Stimulated activated CD4-positive, alpha-beta T cell treated with anti-CD3 and anti-CD28 coated beads, TNF-alpha, amount 100 ng/mL, for 1 hour (primary cell): Measurements from ENCODE around the gene PPFIA2.

ENCODE experiments used
- DNase-seq, 3 donors: peaks; one replicate each; pipeline ENCODE4 v3.0.0-alpha.2; 2020; ENCODE audit warnings: low read depth in 3 of 3, low spot score in 1 of 3

PPFIA2 gene

GRCh38 chr12:81564237-81564636 is 194.9 kb downstream of the PPFIA2 start:
- no peak for DNase-seq

DNA sequence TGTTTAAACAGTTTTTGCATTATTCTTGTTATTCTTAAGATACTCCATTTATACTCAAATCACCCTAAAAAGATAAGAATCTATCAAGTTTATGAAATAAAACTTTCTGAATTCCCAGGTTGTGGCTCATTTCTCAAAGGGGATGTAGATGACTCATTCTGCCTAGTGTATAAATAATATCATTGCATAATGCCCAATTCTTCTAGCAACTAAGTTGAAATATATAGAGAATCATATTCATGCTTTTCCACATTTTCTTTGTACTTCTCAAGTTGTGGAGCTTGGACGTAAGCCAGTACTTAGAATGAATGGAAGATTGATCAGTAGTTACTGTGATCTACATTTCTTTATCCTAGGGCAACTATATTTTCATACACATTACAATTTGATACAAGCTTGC is 201.1 kb downstream of the PPFIA2 start:
- DNase-seq = no peak

- DNase-seq = no peak
These were observed 212.3 kb downstream of the PPFIA2 start for GRCh38 chr12:81546811-81547210.

- DNase-seq = no peak
These were observed 215.5 kb downstream of the PPFIA2 start for GRCh38 chr12:81543621-81544139.

DNA sequence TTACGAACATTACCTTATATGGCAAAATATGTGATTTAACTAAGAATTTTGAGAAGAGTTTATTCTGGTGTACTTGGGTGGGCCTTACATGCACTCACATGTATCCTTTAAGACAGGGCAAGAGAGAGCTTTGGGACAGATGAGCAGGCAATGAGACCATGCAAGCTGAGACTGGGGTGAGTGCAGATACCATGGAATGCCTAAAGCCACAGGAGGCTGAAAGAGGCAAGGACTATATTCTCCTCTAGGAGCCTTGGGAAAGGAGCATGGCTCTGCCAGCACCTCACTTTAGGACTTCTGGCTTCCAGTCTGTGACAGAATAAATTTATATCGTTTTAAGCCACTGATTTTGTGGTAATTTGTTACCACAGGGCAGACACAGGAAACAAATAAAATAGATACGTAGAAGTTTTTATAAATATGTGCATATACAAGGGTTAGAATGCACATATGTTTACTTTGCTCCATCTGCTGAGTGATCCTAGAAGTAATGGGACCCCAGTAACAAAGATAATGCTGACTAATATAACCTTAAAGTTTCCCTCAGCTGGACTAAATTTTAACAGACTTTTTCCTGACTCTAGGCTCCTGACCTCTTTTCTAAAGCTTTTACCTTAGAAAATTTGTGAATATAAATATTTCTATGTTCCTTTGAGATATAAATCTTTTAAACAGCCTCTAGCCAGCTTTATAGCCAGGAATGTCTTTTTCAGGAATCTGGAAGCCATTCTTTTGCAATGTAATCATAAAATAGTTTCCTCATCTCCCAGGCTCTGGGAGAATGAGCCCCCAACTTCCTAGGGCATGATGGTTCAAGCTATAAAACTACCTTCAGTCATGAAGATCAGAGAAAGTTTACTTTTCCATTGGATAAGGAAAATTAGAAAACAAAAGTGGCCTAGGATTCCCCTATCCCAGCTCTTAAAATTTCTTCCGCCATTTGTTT is 216.8 kb downstream of the PPFIA2 start:
- no peak for DNase-seq

- no peak for DNase-seq
These were observed 218.0 kb downstream of the PPFIA2 start for GRCh38 chr12:81541121-81541520.

DNA sequence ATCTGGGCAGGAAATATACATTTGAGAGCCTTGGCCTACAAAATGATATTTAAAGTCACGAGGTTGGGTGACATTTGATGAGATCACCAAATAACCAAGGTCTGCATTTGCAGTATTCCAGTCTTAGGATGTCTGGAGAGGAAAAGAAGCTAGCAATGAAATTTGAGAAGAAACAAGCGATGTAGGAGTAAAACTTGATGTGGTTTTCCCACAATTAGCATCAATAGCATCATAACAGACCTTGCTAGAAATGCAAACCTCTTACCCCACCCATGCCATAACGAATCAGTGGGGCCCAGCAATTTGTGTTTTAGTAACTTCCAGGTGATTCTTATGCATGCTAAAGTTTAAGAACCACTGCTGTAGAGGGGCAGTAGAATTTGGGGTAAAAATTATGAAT is 219.9 kb downstream of the PPFIA2 start:
- no peak for DNase-seq

DNA sequence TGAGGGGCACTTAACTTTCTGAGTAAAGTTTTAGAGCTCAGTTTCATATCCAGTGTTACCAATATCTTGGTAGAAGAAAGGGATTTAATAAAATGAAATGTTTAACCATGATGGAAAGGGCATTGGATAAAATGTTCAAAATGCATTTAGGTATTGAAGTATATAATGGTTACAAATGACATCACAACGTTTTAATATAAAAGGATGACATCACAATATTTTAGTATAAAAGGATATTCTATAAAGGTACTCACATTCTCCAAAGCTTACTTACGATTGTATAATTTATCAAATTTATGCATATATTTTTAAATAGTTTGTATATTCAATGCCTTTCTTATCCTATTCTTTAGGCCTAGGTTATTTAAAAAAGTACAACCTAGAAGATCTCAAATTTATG is 226.1 kb downstream of the PPFIA2 start:
- no peak for DNase-seq

DNA sequence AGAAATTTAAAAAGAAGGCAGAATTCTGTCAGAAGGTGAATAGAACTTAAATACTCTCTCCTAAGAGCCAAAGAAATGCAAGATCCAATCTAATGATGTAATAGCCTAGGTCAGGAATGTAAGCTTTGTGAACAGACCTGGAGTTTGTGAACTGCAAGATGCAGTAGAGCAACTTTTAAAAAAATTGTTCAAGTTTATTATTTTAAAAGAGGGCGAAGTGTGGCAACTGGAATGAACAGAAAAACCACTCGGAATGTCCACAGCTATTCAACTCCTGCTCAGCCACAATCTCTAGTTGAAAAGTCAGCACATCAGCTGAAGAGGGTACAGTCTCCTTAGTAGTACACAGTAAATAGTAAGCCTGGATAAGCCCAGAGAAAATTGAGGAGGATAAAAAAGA is 228.8 kb downstream of the PPFIA2 start:
- DNase-seq = no peak

GRCh38 chr12:81520064-81520945 is 238.8 kb downstream of the PPFIA2 start:
- no peak for DNase-seq

- DNase-seq = no peak
These were observed 240.5 kb downstream of the PPFIA2 start for GRCh38 chr12:81518638-81519037.

DNA sequence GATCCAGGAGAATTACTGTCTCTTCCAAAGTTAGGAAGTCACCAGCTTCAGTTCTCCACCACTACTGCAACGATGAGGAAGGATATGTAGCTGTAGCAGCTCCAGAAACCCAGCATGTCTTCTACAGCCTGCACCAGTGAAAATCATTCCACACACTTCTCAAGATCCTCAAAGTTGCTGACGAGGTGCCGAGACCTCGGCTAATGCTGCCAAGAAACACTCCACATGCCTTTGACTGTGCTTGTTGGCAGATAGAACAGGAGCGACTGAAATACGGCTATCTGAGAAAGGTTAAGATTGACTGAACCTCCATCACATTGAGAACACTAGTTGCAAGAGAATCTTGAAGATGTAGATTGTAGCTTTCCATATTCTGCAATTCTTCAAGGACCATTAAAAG is 241.9 kb downstream of the PPFIA2 start:
- DNase-seq = no peak

DNA sequence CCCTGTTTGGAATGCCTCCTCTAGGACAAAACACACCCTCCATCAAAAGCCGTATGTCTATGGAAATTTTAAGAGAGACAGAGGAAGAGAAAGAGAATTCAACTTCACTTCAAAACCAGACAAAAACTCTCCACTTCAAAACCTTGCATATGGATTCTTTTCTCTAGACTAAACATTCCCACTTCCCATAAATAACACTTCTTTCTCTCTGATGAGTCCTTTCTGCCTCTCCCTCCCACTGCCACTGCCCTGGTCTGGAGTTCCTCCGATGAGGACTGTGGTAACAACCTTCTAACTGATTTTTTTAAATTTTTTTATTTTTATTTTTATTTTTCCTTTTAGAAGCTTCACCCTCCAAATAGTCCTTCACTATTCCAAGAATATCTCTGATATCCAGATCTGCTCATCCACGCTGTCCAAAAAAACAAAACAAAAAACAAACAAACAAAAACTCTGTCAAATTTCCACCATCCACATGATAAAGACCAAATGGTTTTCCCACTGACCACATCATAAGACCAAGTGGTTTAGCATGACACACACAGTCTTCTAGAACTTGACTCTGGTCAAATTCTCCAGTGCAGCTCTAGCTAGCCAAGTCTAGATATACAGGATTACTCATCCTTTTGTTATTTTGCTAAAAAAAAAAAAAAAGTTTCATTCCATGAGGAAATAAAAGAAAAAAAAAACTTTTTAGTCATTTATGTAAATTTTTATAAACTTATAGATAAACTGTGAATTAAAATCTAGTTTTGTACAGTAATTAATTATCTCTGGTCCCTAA is 256.0 kb downstream of the PPFIA2 start:
- no peak for DNase-seq

DNA sequence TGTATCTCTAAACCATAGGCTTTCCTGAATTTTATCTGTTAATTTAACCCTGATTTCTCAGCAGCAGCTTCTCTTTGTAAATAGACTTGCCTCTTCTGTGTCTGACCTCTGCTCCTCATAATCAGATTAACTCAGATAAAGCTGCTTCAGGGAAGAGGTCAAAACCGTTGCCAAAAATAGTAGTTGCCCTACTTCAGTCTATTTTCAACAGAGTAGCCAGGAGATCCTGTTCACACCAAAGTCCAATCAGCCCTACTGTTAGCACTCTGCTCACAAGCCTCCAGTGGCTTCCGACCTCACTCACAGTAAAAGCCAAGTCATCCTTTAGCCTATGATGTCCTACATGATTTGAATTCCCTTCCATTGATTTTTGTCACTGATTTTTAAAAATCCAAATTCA is 258.4 kb downstream of the PPFIA2 start:
- no peak for DNase-seq

DNA sequence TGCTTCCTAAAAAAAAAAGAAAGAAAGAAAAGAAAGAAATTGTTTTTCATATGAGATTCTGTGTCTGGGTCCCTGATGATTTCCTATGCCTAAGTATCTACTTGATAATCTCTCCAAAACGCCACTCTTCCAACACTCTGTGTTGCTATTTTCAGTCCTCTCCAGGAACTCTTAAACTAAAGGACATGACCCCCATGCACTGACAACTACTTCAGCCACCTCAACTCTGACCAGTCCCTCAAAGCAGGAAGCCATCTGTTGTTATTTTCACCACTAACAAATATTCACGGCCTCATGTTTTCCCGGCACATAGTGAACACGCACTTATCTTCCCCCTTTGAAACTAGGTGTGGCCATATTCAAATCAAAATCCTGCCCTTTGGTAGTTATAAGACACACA is 259.3 kb downstream of the PPFIA2 start:
- no peak for DNase-seq

DNA sequence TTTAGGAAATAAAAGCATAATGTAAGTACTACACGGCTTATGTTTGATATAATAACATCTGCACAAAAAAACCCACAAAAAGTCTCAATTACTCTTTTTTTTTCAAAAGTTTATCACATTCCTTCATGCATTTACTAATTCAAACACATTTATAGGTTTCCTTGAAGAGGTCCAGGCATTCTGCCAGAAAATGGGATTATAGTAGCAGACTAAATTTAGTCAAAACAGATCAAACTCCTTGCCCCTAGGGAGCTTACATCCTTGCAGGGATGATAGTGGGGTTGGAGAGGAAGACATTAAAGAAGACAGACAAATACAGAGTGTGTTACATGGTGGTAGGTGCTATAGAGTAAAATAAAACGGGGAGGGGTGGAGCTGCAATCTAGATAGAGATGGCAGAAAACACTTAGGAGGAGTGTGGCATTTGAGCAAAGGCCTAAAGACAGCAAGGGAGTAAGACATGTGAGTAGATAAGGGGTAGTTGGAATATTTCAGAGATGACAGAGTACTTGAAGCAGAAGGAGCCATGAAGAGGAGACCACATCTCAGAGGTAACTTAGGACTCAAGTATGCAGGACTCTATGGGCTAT is 266.9 kb downstream of the PPFIA2 start:
- DNase-seq = no peak

- no peak for DNase-seq
These were observed 286.2 kb downstream of the PPFIA2 start for GRCh38 chr12:81472934-81473333.

GRCh38 chr12:81470923-81471322 is 288.2 kb downstream of the PPFIA2 start:
- no peak for DNase-seq

DNA sequence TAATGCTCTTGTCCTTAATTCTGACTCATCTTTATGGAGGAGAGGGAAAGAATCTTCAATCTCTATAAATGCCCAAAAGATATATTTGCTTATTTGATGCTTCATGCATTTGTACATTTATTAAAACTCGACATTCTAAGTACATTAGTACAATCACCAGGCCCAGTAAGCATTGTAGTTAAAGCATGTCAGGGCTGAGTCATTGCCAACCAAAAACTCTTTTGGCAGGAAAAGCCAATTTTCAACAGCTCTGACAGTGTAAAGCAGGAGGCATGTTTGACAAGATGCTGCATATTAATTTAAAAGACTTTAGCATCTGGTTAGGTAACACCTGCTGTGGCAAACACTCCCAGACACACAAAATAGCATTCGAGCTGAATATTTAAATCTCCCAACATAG is 290.9 kb downstream of the PPFIA2 start:
- no peak for DNase-seq

DNA sequence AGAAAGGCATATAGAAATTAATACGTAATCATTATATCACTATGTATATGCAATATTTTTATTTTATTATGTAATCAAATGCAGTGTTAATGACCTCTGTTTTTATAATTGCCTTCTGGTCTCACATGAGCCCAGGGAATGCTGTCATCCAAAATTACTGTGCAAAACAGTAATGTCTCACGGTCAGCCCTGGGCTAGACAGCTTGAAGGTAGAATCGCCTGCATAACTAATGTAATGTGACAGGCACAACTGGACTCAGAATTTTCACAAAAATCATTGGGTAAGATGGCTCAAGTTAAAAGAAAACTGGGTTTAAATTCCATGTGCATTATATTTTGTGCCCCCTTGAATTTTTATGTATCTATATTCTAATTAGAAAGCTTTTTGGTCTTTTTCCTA is 293.3 kb downstream of the PPFIA2 start:
- no peak for DNase-seq

DNA sequence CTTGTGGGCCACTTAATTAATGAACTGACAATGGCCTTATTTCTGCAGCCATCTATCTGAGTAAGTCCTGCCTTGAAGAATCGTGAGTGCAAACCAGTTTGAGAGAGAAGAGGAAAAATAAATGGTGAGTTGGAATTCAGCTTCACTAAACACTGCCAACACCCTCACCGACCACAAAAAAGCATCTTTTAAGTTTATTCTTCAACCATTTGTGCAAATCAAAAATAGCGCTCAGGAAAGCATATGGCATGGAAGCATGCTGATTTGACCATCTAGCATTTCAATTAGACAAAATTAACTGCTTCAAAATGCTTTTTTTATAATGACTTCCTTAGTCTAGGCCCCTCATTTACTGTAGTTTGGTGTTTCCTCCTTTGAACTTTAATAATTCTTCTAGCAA is 294.0 kb downstream of the PPFIA2 start:
- no peak for DNase-seq
